Liver (tissue), 9 donors: Measurements from ENCODE around the gene VENTX. TPM values are rescaled to one million over a fixed set of nuclear protein-coding genes. Genes with fewer than 3 reads are reported as not detected.

Source experiments
- DNase-seq: peaks from one replicate; pipeline ENCODE4 v3.0.0-alpha.2; 2017; ENCODE audit warnings: low spot score
- H3K27ac ChIP-seq, 2 donors: one replicate each; pipeline ENCODE4 v1.7.0; 2013; ENCODE audit warnings: inconsistent platforms in 2 of 2, low read length in 2 of 2, control low read depth in 1 of 2, low read depth in 1 of 2, mild to moderate bottlenecking in 1 of 2
- H3K27me3 ChIP-seq, 4 donors: one replicate each; pipeline versions ENCODE4 v1.6.1 to v1.7.0; 2013; ENCODE audit warnings: low read length in 3 of 4, inconsistent platforms in 1 of 4, mild to moderate bottlenecking in 1 of 4, moderate library complexity in 1 of 4; ENCODE audit not compliant: control insufficient read depth in 4 of 4, insufficient read depth in 4 of 4
- H3K36me3 ChIP-seq, 4 donors: one replicate each; pipeline versions ENCODE4 v1.6.1 to v1.7.0; 2013; ENCODE audit warnings: low read length in 3 of 4, mild to moderate bottlenecking in 3 of 4, low read depth in 1 of 4, moderate library complexity in 1 of 4; ENCODE audit not compliant: control insufficient read depth in 4 of 4, insufficient read depth in 3 of 4
- H3K4me1 ChIP-seq, 4 donors: one replicate each; pipeline versions ENCODE4 v1.6.1 to v1.7.0; 2013; ENCODE audit warnings: low read length in 3 of 4, mild to moderate bottlenecking in 3 of 4, moderate library complexity in 1 of 4; ENCODE audit not compliant: control insufficient read depth in 4 of 4, insufficient read depth in 4 of 4
- H3K4me3 ChIP-seq, 3 donors: one replicate each; pipeline versions ENCODE4 v1.6.1 to v1.7.0; 2013; ENCODE audit warnings: low read length in 3 of 3, control low read depth in 1 of 3, low read depth in 1 of 3, mild to moderate bottlenecking in 1 of 3
- H3K9ac ChIP-seq, 2 donors: one replicate each; pipeline ENCODE4 v1.7.0; 2013; ENCODE audit warnings: low read length in 2 of 2, mild to moderate bottlenecking in 2 of 2, moderate library complexity in 2 of 2, control low read depth in 1 of 2, low read depth in 1 of 2
- H3K9me3 ChIP-seq, 4 donors: one replicate each; pipeline versions ENCODE4 v1.6.1 to v1.7.0; 2013; ENCODE audit warnings: low read length in 3 of 4; ENCODE audit not compliant: control insufficient read depth in 4 of 4
- CTCF ChIP-seq: fragments of 150-350 bp; IDR thresholded peaks from 2 replicates; pipeline ENCODE4 v1.5.1; 2017; ENCODE audit warnings: improper control_type of control experiment, low read depth, low read length; ENCODE audit not compliant: missing input control
- EGR1 ChIP-seq, 2 donors: IDR thresholded peaks; 2 replicates each; pipeline ENCODE4 v1.6.1; 2016 to 2018; ENCODE audit warnings: antibody characterized with exemption in 2 of 2, low read depth in 2 of 2
- FOXA1 ChIP-seq: IDR thresholded peaks from 2 replicates; pipeline ENCODE4 v1.6.1; 2016; ENCODE audit warnings: antibody characterized with exemption
- GABPA ChIP-seq, 2 donors: IDR thresholded peaks in 1 of 2; conservative IDR thresholded peaks in 1 of 2; 2 replicates each; pipeline ENCODE4 v1.6.1; 2016; ENCODE audit warnings: antibody characterized with exemption in 2 of 2, mild to moderate bottlenecking in 1 of 2, moderate library complexity in 1 of 2
- HNF4G ChIP-seq: IDR thresholded peaks from 2 replicates; pipeline ENCODE4 v1.6.1; 2016; ENCODE audit warnings: antibody characterized with exemption
- JUND ChIP-seq, 2 donors: IDR thresholded peaks; 2 replicates each; pipeline ENCODE4 v1.6.1; 2016; ENCODE audit warnings: antibody characterized with exemption in 2 of 2
- MAX ChIP-seq: IDR thresholded peaks from 2 replicates; pipeline ENCODE4 v1.6.1; 2016; ENCODE audit warnings: antibody characterized with exemption
- NR2F2 ChIP-seq: IDR thresholded peaks from 2 replicates; pipeline ENCODE4 v1.6.1; 2016; ENCODE audit warnings: antibody characterized with exemption
- RAD21 ChIP-seq, 2 donors: IDR thresholded peaks; 2 replicates each; pipeline ENCODE4 v1.6.1; 2016; ENCODE audit warnings: antibody characterized with exemption in 2 of 2, mild to moderate bottlenecking in 2 of 2
- SP1 ChIP-seq: IDR thresholded peaks from 2 replicates; pipeline ENCODE4 v1.6.1; 2018; ENCODE audit warnings: antibody characterized with exemption, mild to moderate bottlenecking
- YY1 ChIP-seq: IDR thresholded peaks from 2 replicates; pipeline ENCODE4 v1.6.1; 2016; ENCODE audit warnings: antibody characterized with exemption, mild to moderate bottlenecking
- WGBS: extraction: QIAGEN DNeasy Blood & Tissue Kit; methylation state at CpG from one replicate; pipeline ENCODE4 v1.1.7; 2013; 5-methylcytosine and 5-hydroxymethylcytosine counted together
- polyA plus RNA-seq, 2 donors: library from polyadenylated mRNA; stranded (reverse) in 1 of 2; unstranded in 1 of 2; fragments of 200-250 nt in 1 of 2; fragments of >200 nt in 1 of 2; fragmentation: Nextera tagmentation in 1 of 2; extraction: Ambion mirVana in 1 of 2; gene quantifications; one replicate each; pipeline versions ENCODE4 v1.2.1 to v1.2.3, GENCODE V29; 2013 to 2015
- total RNA-seq, 2 donors: library from RNA; depleted of rRNA; stranded (reverse); fragments of >200 nt; gene quantifications; one replicate each; pipeline ENCODE4 v1.2.3, GENCODE V29; 2014
- TF ChIP-seq, protein P1 (sequence below): IDR thresholded peaks from 2 replicates; pipeline ENCODE4 v1.6.1; 2016; ENCODE audit warnings: antibody characterized with exemption
- donor health status: healthy.
- donor health status: healthy.
- donor health status: healthy.
- donor health status: healthy.
- donor health status: healthy.

Gene VENTX
- total and polyA plus RNA-seq, 4 donors: 0.05 to 0.25 (median 0.09) TPM

DNA sequence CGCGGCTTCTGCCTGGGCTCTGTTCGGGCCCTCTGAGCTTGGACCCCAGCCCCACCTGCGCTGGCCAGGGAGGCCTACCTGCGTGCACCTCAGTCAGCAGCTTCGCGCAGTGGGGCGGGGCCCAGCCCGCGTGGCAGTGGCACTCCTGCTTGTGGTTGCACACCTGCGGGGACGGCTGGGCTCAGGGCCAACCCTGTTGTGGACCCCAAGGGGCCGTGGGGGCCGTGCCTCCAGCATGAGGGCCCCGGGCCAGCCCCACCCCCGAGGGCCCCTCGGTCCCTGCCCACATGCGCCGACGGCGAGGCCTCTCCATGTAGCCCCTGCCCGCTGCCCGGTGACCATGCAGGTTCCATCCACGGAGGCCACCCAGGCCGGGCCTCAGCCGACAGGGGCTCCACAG, 31.7 kb downstream of the VENTX start:
- WGBS: 88% methylated on average over 26 of the region's 26 CpGs
- no peak for DNase-seq
- TF ChIP-seq FOXA1: no peak
- no peak for TF ChIP-seq EGR1 (IDR thresholded peaks at IDR 0.05; ENCODE audit: low read depth in 2 of 2)
- no peak for TF ChIP-seq HNF4G
- TF ChIP-seq RAD21 (IDR thresholded peaks at IDR 0.05): no peak
- TF ChIP-seq SP1: no peak
- TF ChIP-seq NR2F2: no peak
- no peak for TF ChIP-seq CTCF
- Histone ChIP-seq H3K36me3 (peaks cover 7 to 28% (median 11%) of the 10 kb centered on the region in 4 donors), H3K27ac (no peak overlapping the region), H3K4me3 (no peak overlapping the region), H3K27me3 (no peaks in the 10 kb centered on the region), H3K9me3 (no peaks in the 10 kb centered on the region), H3K4me1 (no peaks in the 10 kb centered on the region), H3K9ac (no peak overlapping the region)

GRCh38 chr10:133270204-133270603, 32.5 kb downstream of the VENTX start:
- DNase-seq: no peak
- H3K27ac ChIP-seq: no peak overlapping the region
- H3K4me3 ChIP-seq: no peak overlapping the region
- no peaks in the 10 kb centered on the region for H3K27me3 ChIP-seq
- H3K9ac ChIP-seq: no peak overlapping the region
- peaks cover 7 to 28% (median 11%) of the 10 kb centered on the region in 4 donors for H3K36me3 ChIP-seq
- no peaks in the 10 kb centered on the region for H3K4me1 ChIP-seq
- no peaks in the 10 kb centered on the region for H3K9me3 ChIP-seq
- TF ChIP-seq RAD21 (IDR thresholded peaks at IDR 0.05) (no peak), FOXA1 (no peak)
- 92% methylated on average over 20 of the region's 20 CpGs for WGBS

GRCh38 chr10:133270773-133271297, 33.2 kb downstream of the VENTX start:
- Histone ChIP-seq H3K36me3 (peaks cover 7 to 28% (median 11%) of the 10 kb centered on the region in 4 donors), H3K4me1 (no peaks in the 10 kb centered on the region), H3K27me3 (no peaks in the 10 kb centered on the region), H3K9ac (no peak overlapping the region), H3K27ac (no peak overlapping the region), H3K9me3 (no peaks in the 10 kb centered on the region), H3K4me3 (no peak overlapping the region)
- WGBS: 96% methylated on average over 19 of the region's 19 CpGs
- TF ChIP-seq FOXA1: no peak
- TF ChIP-seq MAX: no peak
- TF ChIP-seq GABPA (IDR thresholded peaks at IDR 0.05 in 1 of 2, conservative IDR thresholded peaks at IDR 0.05 in 1 of 2): no peak
- DNase-seq: no peak

DNA sequence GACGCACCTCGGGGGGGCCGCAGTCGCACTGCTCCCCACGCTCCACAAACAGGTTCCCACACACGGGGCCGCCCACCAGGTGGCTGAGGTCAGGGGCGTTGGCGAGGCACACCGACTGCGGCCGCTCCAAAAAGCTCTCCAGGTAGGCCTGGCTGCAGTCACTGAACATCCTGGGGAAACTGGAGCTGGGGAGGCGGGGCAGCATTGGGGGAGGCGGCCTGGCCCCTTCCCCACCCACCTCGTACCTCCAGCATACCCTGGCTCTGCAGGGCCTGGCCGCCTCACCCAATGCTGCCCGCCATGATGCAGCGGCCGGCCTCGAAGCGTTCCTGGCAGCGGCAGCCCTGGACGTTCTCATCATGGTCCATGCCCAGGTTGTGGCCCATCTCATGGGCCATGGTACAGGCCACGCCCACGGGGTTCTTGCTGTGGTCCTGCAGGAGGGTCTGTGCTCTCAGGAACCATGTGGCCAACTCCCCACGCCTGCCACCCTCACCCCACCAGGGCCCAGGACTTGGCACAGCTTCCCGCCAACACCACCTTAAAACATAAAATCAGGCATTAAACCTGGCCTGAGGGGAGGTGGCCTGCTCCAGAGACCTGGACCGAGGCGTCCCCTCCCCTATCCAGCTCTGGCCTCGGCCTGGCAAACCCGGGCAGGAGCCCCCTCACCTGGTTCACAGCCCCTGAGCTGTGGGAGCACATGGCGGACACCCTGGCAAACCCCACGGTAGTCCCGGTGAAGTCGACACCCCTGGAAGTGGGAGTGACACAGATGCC, 34.1 kb downstream of the VENTX start:
- H3K27ac ChIP-seq: no peak overlapping the region
- H3K4me1 ChIP-seq: peaks cover 0 to under 1% (median 0%) of the 10 kb centered on the region in 4 donors
- TF ChIP-seq MAX: no peak
- no peak for TF ChIP-seq RAD21 (IDR thresholded peaks at IDR 0.05)
- TF ChIP-seq SP1: no peak
- no peak for TF ChIP-seq GABPA (IDR thresholded peaks at IDR 0.05 in 1 of 2, conservative IDR thresholded peaks at IDR 0.05 in 1 of 2)
- TF ChIP-seq HNF4G: no peak
- no peak for TF ChIP-seq EGR1 (IDR thresholded peaks at IDR 0.05; ENCODE audit: low read depth in 2 of 2)
- TF ChIP-seq YY1: no peak
- no peak for TF ChIP-seq NR2F2
- no peak for TF ChIP-seq JUND (IDR thresholded peaks at IDR 0.05)
- TF ChIP-seq, protein P1, sequence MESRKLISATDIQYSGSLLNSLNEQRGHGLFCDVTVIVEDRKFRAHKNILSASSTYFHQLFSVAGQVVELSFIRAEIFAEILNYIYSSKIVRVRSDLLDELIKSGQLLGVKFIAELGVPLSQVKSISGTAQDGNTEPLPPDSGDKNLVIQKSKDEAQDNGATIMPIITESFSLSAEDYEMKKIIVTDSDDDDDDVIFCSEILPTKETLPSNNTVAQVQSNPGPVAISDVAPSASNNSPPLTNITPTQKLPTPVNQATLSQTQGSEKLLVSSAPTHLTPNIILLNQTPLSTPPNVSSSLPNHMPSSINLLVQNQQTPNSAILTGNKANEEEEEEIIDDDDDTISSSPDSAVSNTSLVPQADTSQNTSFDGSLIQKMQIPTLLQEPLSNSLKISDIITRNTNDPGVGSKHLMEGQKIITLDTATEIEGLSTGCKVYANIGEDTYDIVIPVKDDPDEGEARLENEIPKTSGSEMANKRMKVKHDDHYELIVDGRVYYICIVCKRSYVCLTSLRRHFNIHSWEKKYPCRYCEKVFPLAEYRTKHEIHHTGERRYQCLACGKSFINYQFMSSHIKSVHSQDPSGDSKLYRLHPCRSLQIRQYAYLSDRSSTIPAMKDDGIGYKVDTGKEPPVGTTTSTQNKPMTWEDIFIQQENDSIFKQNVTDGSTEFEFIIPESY: no peak
- no peaks in the 10 kb centered on the region for H3K9me3 ChIP-seq
- DNase-seq: no peak
- H3K27me3 ChIP-seq: no peaks in the 10 kb centered on the region
- H3K4me3 ChIP-seq: no peak overlapping the region
- peaks cover 7 to 28% (median 11%) of the 10 kb centered on the region in 4 donors for H3K36me3 ChIP-seq
- H3K9ac ChIP-seq: no peak overlapping the region
- WGBS: 86% methylated on average over 35 of the region's 35 CpGs
